Fibroblast of lung (primary cell): ENCODE results near the gene TMEM14B. TPM values are rescaled to one million over a fixed set of nuclear protein-coding genes. Genes with fewer than 3 reads are reported as not detected.

Experiments used
- DNase-seq, 2 donors: peaks; one replicate each; pipeline versions ENCODE4 v3.0.0 to v3.0.0-alpha.2; 2010; ENCODE audit warnings: low read depth in 2 of 2
- H2AFZ ChIP-seq: 2 replicates; pipeline ENCODE4 v1.5.1; 2012; ENCODE audit warnings: low read length, control low read depth, inconsistent platforms
- H3K27ac ChIP-seq: 2 replicates; pipeline ENCODE4 v1.5.1; 2011; ENCODE audit warnings: low read length, control low read depth; ENCODE audit not compliant: insufficient read depth
- H3K27me3 ChIP-seq: 2 replicates; pipeline ENCODE4 v1.5.1; 2011; ENCODE audit warnings: mild to moderate bottlenecking, low read length; ENCODE audit not compliant: control insufficient read depth, insufficient read depth
- H3K36me3 ChIP-seq: 2 replicates; pipeline ENCODE4 v1.5.1; 2011; ENCODE audit warnings: low read length; ENCODE audit not compliant: control insufficient read depth, insufficient read depth
- H3K4me1 ChIP-seq: 2 replicates; pipeline ENCODE4 v1.5.1; 2011; ENCODE audit warnings: low read length; ENCODE audit not compliant: control insufficient read depth, insufficient read depth; ENCODE audit errors: extremely low read depth
- H3K4me2 ChIP-seq: 2 replicates; pipeline ENCODE4 v1.5.1; 2011; ENCODE audit warnings: low read length, control low read depth; ENCODE audit not compliant: insufficient read depth; ENCODE audit errors: extremely low read depth
- H3K4me3 ChIP-seq, 4 experiments: fragments of 200-600 bp in 1 of 4; sonication (generic) in 1 of 4; replicated peaks in 1 of 4; 2 replicates each; pipeline ENCODE4 v1.5.1; 2011 to 2016; ENCODE audit warnings: low read length in 4 of 4, low read depth in 3 of 4, mild to moderate bottlenecking in 3 of 4, control low read depth in 2 of 4, inconsistent platforms in 1 of 4, mixed read lengths in 1 of 4; ENCODE audit not compliant: insufficient read depth in 1 of 4; ENCODE audit errors: control extremely low read depth in 1 of 4
- H3K79me2 ChIP-seq: 2 replicates; pipeline ENCODE4 v1.5.1; 2012; ENCODE audit warnings: mild to moderate bottlenecking, low read length, inconsistent platforms; ENCODE audit not compliant: control insufficient read depth, insufficient read depth
- H3K9ac ChIP-seq: 2 replicates; pipeline ENCODE4 v1.5.1; 2011; ENCODE audit warnings: mild to moderate bottlenecking, low read length, control low read depth; ENCODE audit not compliant: insufficient read depth
- H3K9me3 ChIP-seq: 2 replicates; pipeline ENCODE4 v1.5.1; 2012; ENCODE audit warnings: low read depth, low read length; ENCODE audit not compliant: control insufficient read depth, insufficient read depth
- H4K20me1 ChIP-seq: 2 replicates; pipeline ENCODE4 v1.5.1; 2011; ENCODE audit warnings: low read length; ENCODE audit not compliant: control insufficient read depth, insufficient read depth; ENCODE audit errors: extremely low read depth
- CTCF ChIP-seq, 2 donors: IDR thresholded peaks in 1 of 2; conservative IDR thresholded peaks in 1 of 2; 1 replicate in 1 of 2; 2 replicates in 1 of 2; pipeline ENCODE4 v1.5.1; 2011 to 2012; ENCODE audit warnings: low read length in 2 of 2, control low read depth in 1 of 2, inconsistent platforms in 1 of 2, low read depth in 1 of 2, mild to moderate bottlenecking in 1 of 2
- EZH2 ChIP-seq: IDR thresholded peaks from 2 replicates; pipeline ENCODE4 v1.5.1; 2012; ENCODE audit warnings: low read length, control low read depth, mild to moderate bottlenecking; ENCODE audit errors: missing control alignments
- polyA plus RNA-seq, 2 donors: library from polyadenylated mRNA; depleted of rRNA in 1 of 2; stranded (reverse) in 1 of 2; unstranded in 1 of 2; fragments of >200 nt; gene quantifications; 2 replicates each; pipeline ENCODE4 v1.2.1, GENCODE V29; 2011 to 2012; ENCODE audit warnings: missing spikeins in 1 of 2
- total RNA-seq: library from RNA; depleted of rRNA; stranded (reverse); fragments of >200 nt; gene quantifications from 2 replicates; pipeline ENCODE4 v1.2.1, GENCODE V29; 2014

Gene TMEM14B
- total and polyA plus RNA-seq, 2 donors (not counting 1 experiment from before 2014, with no cell fraction given), result 58.3 to 109 TPM

DNA sequence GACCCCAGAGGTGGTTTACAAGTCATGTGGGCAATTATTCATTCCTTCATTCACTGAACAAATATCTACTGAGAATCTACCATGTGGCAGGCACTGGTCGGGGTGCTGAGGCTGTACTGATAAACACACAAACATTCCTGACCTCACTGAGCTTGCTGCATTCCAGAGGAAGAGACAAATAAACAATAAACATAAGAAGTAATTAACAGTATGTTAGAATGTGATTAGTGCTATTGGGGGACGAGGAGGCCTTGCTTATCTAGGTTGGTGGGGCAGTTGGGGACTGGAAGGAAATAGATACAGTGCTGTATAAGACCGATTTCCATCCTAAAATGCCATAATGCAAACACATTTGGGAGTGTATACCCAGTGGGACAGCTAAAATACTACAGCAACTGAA, 46.6 kb downstream of the TMEM14B start:
- H2AFZ ChIP-seq, result no peak overlapping the region
- no peaks in the 10 kb centered on the region for H4K20me1 ChIP-seq
- no peaks in the 10 kb centered on the region for H3K27me3 ChIP-seq
- H3K79me2 ChIP-seq, result no peaks in the 10 kb centered on the region
- no peak for DNase-seq
- no peak overlapping the region for H3K4me3 ChIP-seq
- H3K4me2 ChIP-seq, result no peak overlapping the region
- no peaks in the 10 kb centered on the region for H3K4me1 ChIP-seq
- no peaks in the 10 kb centered on the region for H3K36me3 ChIP-seq
- H3K27ac ChIP-seq, result no peak overlapping the region
- no peaks in the 10 kb centered on the region for H3K9me3 ChIP-seq
- H3K9ac ChIP-seq, result no peak overlapping the region
- no peak for TF ChIP-seq EZH2
- no peak for TF ChIP-seq CTCF (conservative IDR thresholded peaks at IDR 0.05 in 1 of 2, IDR thresholded peaks at IDR 0.05 in 1 of 2; ENCODE audit: low read depth in 1 of 2, low read length in 2 of 2)

DNA sequence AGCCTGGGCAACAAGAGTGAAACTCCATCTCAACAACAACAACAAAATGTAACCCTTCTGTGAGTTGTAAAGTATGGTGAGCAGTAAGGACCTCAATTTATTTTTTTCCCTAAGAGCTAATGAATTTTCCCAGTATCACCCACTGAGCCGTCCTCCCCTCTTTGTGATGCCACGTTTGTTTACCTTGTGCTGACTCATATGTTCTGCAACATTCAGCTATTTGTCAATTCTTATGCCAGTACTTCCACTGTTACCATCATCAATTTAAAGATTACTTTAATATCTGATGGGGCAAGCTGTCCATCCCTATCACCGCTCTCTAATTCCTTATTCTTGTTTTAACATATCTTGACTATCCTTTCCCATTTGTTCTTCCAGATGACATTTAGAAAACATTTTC, 53.2 kb downstream of the TMEM14B start:
- H3K4me1 ChIP-seq, result peaks cover 2% of the 10 kb centered on the region
- H3K79me2 ChIP-seq, result no peaks in the 10 kb centered on the region
- H3K4me3 ChIP-seq, result no peak overlapping the region
- H2AFZ ChIP-seq, result no peak overlapping the region
- no peak for TF ChIP-seq EZH2
- TF ChIP-seq CTCF (conservative IDR thresholded peaks at IDR 0.05 in 1 of 2, IDR thresholded peaks at IDR 0.05 in 1 of 2; ENCODE audit: low read depth in 1 of 2, low read length in 2 of 2), result no peak
- H3K9me3 ChIP-seq, result no peaks in the 10 kb centered on the region
- peak; percentile 39 to 61 for DNase-seq
- H4K20me1 ChIP-seq, result no peaks in the 10 kb centered on the region
- no peak overlapping the region for H3K9ac ChIP-seq
- H3K4me2 ChIP-seq, result no peak overlapping the region
- no peak overlapping the region for H3K27ac ChIP-seq
- H3K36me3 ChIP-seq, result no peaks in the 10 kb centered on the region
- no peaks in the 10 kb centered on the region for H3K27me3 ChIP-seq

DNA sequence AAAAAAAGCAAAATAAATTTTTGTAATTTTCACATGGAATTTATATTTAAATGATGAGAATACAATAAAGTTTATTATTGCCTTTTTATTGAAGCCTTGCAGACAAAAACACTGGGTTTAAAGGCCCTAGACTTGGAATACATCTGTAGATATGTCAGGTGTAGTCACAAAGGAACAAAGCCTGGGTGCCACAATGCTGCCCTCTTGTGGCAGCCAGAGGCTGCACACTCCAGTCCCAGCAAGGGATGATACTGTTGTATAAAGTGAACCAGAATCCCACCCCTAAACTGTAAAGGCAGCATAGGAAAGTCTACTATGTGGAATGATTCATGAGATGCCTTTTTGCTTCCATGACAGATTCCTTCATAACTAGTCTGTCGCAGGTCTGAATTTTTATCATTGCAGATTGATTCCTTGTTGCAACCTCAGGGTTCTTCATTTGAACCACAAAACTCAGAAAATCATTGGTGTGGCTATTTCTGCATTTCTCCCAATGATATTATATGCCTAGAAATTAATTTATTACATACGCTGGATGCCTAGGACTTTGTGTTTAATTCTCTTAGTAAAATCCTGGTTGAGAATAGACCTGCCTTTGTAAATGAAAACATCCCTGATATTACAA, 53.7 kb downstream of the TMEM14B start:
- peak; percentile 33 to 62 for DNase-seq
- Histone ChIP-seq H3K9me3 (no peaks in the 10 kb centered on the region), H3K4me2 (no peak overlapping the region), H3K79me2 (no peaks in the 10 kb centered on the region), H3K4me3 (no peak overlapping the region), H3K36me3 (no peaks in the 10 kb centered on the region), H2AFZ (no peak overlapping the region), H4K20me1 (no peaks in the 10 kb centered on the region), H3K27me3 (no peaks in the 10 kb centered on the region), H3K27ac (no peak overlapping the region), H3K9ac (no peak overlapping the region), H3K4me1 (peaks cover 2% of the 10 kb centered on the region)
- no peak for TF ChIP-seq EZH2
- peak; percentile 100 for TF ChIP-seq CTCF (conservative IDR thresholded peaks at IDR 0.05 in 1 of 2, IDR thresholded peaks at IDR 0.05 in 1 of 2; ENCODE audit: low read depth in 1 of 2, low read length in 2 of 2)

Other genes with a start within 250 kb of the TMEM14B start
- 0.77 and 2.1 TPM in 2 replicates for gene GCNT2, start 226.5 kb upstream of the TMEM14B start, total RNA-seq
- 1.3 and 1.4 TPM in 2 replicates for gene GCNT2, start 226.5 kb upstream of the TMEM14B start, polyA plus RNA-seq
- gene C6orf52, start 53.2 kb upstream of the TMEM14B start, total RNA-seq, result 0.26 and 0.33 TPM in 2 replicates
- 0.26 and 1.1 TPM in 2 replicates for gene C6orf52, start 53.2 kb upstream of the TMEM14B start, polyA plus RNA-seq
- gene PAK1IP1, start 52.8 kb upstream of the TMEM14B start, total RNA-seq, result 16.3 and 19.3 TPM in 2 replicates
- 27.3 and 33.0 TPM in 2 replicates for gene PAK1IP1, start 52.8 kb upstream of the TMEM14B start, polyA plus RNA-seq
- gene TMEM14C, start 24.7 kb upstream of the TMEM14B start, total RNA-seq, result 123 and 124 TPM in 2 replicates
- gene TMEM14C, start 24.7 kb upstream of the TMEM14B start, polyA plus RNA-seq, result 183 and 246 TPM in 2 replicates
- not detected in 2 replicates for gene MAK, start 90.7 kb downstream of the TMEM14B start, total RNA-seq
- 0.01 TPM in 1 of 2 replicates, not detected in the other for gene MAK, start 90.7 kb downstream of the TMEM14B start, polyA plus RNA-seq
- not detected in 2 replicates for gene GCM2, start 134.2 kb downstream of the TMEM14B start, total RNA-seq
- not detected in 2 replicates for gene GCM2, start 134.2 kb downstream of the TMEM14B start, polyA plus RNA-seq
- under 0.01 and 0.26 TPM in 2 replicates for gene SYCP2L, start 139.2 kb downstream of the TMEM14B start, total RNA-seq
- 0.02 TPM in 1 of 2 replicates, not detected in the other for gene SYCP2L, start 139.2 kb downstream of the TMEM14B start, polyA plus RNA-seq